HG02763 (cell line): ENCODE data around the gene CPLX4.
A peak's percentile ranks its signal among the peaks of the same experiment; 100 is the strongest.

Experiments used
- ATAC-seq: cut with Tn5 transposase; IDR thresholded peaks from one replicate; pipeline ENCODE4 v1.9.1; 2021; ENCODE audit warnings: mild to moderate bottlenecking, moderate library complexity; ENCODE audit not compliant: unreplicated experiment

CPLX4 gene

GRCh38 chr18:59308248-59308937, 10.1 kb downstream of the CPLX4 start:
- ATAC-seq, result peak; percentile 72

- no peak for ATAC-seq
These were observed 11.8 kb downstream of the CPLX4 start for GRCh38 chr18:59306640-59307039.

- no peak for ATAC-seq
These were observed 13.2 kb downstream of the CPLX4 start for GRCh38 chr18:59305295-59305694.

GRCh38 chr18:59303656-59304195, 14.7 kb downstream of the CPLX4 start:
- no peak for ATAC-seq

GRCh38 chr18:59303006-59303405, 15.4 kb downstream of the CPLX4 start:
- no peak for ATAC-seq

- ATAC-seq, result no peak
These were observed 16.5 kb downstream of the CPLX4 start for GRCh38 chr18:59301929-59302328.

GRCh38 chr18:59300676-59301285, 17.7 kb downstream of the CPLX4 start:
- no peak for ATAC-seq

- ATAC-seq, result no peak
These were observed 19.6 kb downstream of the CPLX4 start for GRCh38 chr18:59298871-59299270.

- no peak for ATAC-seq
These were observed 25.1 kb downstream of the CPLX4 start for GRCh38 chr18:59293317-59293716.

- ATAC-seq, result no peak
These were observed 32.1 kb downstream of the CPLX4 start for GRCh38 chr18:59286341-59286740.

- ATAC-seq, result no peak
These were observed 36.1 kb downstream of the CPLX4 start for GRCh38 chr18:59282341-59282740.

GRCh38 chr18:59279722-59280121, 38.7 kb downstream of the CPLX4 start:
- no peak for ATAC-seq

GRCh38 chr18:59279193-59279592, 39.3 kb downstream of the CPLX4 start:
- no peak for ATAC-seq

- ATAC-seq, result no peak
These were observed 39.7 kb downstream of the CPLX4 start for GRCh38 chr18:59278793-59279192.

GRCh38 chr18:59276047-59276446, 42.4 kb downstream of the CPLX4 start:
- ATAC-seq, result no peak

GRCh38 chr18:59275406-59275949, 43.0 kb downstream of the CPLX4 start:
- ATAC-seq, result no peak

GRCh38 chr18:59274533-59274928, 43.9 kb downstream of the CPLX4 start:
- ATAC-seq, result no peak

GRCh38 chr18:59273759-59274532, 44.5 kb downstream of the CPLX4 start:
- ATAC-seq, result no peak

GRCh38 chr18:59272891-59273758, 45.3 kb downstream of the CPLX4 start, which contains the start of gene RAX:
TSS of gene RAX (minus strand) at chr18:59273454. CDS start at chr18:59273206, 248 bp downstream.
- ATAC-seq, result no peak

GRCh38 chr18:59272221-59272888, 46.1 kb downstream of the CPLX4 start:
- ATAC-seq, result no peak
